PFSK-1 (cell line): ENCODE measurements around the gene PCSK4.

Experiments used
- POLR2AphosphoS5 ChIP-seq: IDR thresholded peaks from 2 replicates; pipeline ENCODE4 v1.6.1; 2012; ENCODE audit warnings: low read depth, mild to moderate bottlenecking, control low read depth, low read length, moderate library complexity
- TAF1 ChIP-seq: IDR thresholded peaks from 2 replicates; pipeline ENCODE4 v1.6.1; 2012; ENCODE audit warnings: low read length, control low read depth, borderline replicate concordance; ENCODE audit not compliant: insufficient read depth

- TF ChIP-seq TAF1 (no peak), POLR2AphosphoS5 (no peak)
Observed at GRCh38 chr19:1437609-1438008, 52.5 kb downstream of the PCSK4 start.
